ENCODE data around the gene NTRK3.

Gene NTRK3

GRCh38 chr15:87998630-87999029 lies 257.9 kb downstream of the NTRK3 start:
- DNase-seq (ENCODE audit: low read depth in 2 of 2) = no peak

GRCh38 chr15:87986776-87987175 lies 269.8 kb downstream of the NTRK3 start:
- DNase-seq (ENCODE audit: low read depth in 2 of 2) = no peak

DNA sequence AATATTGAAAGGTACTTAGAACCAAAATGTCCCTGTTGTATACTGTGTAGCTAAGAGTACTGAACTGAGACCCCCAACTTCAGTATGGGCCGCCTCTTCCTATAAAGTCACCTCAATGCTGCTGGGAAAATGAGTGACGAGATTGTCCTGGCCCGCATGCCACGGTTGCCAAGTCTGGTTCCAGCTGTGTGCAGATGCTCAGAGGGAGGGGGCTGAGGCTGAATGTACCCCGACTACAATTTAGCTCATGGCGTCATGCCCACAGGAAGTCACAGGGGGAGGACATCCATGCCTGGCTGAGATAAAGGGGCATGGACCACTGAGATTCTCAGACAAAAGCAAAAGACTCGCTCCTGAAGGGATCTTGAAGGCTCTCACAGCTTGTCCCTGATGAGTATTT lies 271.1 kb downstream of the NTRK3 start:
- no peak for DNase-seq (ENCODE audit: low read depth in 2 of 2)

GRCh38 chr15:87981969-87982368 lies 274.6 kb downstream of the NTRK3 start:
- DNase-seq (ENCODE audit: low read depth in 2 of 2) = no peak

- DNase-seq (ENCODE audit: low read depth in 2 of 2) = no peak
Observed at GRCh38 chr15:87977907-87978306, 278.6 kb downstream of the NTRK3 start.

GRCh38 chr15:87976552-87976951 lies 280.0 kb downstream of the NTRK3 start:
- no peak for DNase-seq (ENCODE audit: low read depth in 2 of 2)

DNA sequence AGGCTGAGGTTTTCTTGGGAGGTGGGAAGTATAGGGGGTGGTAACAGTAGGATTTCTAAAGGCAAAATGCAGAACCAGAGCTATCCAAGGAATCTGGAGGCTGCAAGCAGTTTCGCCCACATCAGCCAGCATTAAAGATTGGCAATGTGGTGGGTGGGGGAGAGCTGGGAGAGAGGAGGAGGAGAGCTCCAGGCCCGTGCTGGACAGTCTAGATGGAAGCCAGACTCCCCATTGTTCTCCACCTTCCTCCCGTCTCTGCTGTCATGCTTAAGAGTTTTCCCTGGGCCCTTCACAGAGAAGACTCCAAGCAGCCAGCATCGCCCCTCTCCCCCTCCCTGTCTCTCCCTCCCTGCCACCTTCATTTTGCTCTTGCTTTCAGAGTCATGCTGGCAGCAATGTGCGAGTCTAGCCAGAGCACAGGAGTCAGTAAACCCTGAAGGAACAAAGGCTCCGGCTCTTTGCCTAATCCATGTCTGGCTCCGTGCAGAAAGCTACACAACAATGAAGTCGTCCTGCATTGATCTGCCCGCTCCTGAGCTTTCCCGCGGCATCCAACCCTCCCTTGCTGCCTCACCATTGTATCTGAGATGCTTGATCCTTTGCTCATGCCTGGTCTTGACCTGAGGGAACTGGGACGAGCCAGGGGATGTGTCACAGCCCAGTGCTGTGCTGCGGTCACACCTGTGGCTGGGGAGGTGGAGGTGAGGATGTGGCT lies 282.9 kb downstream of the NTRK3 start:
- no peak for DNase-seq (ENCODE audit: low read depth in 2 of 2)

DNA sequence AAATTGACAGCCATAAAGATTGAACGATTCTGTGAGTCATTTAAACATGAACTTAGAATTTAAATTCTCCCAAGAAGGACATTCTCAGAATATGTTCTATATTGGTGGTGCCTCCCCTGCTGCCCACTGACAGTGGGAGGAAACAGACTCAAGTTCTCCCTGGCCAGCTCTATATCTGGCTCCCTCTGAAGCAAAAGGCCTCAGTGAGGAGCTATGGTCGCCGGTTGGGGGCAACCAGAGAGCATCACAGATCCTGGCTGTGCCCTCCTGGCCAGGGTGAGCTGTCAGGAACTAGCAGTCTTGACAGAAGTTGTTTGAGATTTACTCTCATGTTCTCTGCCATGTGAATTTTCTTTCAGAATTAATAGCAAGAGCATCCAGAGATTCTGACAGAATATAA lies 285.5 kb downstream of the NTRK3 start:
- DNase-seq (ENCODE audit: low read depth in 2 of 2) = no peak

- DNase-seq (ENCODE audit: low read depth in 2 of 2) = no peak
Observed at GRCh38 chr15:87967951-87968350, 288.6 kb downstream of the NTRK3 start.

DNA sequence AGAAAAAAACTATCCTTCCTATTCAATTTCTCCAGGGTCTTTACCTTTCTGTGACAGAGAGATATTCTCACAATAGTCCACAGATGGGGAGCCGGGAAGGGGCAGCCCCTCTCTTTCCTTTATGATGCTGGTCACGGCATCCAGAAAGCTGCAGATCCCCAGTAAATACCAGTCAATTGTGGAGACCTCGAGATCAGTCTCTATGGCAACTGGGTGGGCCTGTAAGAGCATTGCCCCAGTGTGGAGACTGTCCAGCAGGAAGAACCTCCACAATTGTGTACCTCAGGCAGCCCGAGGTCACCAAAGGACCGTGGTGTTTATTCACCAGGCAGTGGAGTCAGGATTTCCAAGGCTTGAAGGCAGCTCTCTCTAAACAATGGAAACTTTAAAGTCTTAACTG lies 291.2 kb downstream of the NTRK3 start:
- no peak for DNase-seq (ENCODE audit: low read depth in 2 of 2)

DNA sequence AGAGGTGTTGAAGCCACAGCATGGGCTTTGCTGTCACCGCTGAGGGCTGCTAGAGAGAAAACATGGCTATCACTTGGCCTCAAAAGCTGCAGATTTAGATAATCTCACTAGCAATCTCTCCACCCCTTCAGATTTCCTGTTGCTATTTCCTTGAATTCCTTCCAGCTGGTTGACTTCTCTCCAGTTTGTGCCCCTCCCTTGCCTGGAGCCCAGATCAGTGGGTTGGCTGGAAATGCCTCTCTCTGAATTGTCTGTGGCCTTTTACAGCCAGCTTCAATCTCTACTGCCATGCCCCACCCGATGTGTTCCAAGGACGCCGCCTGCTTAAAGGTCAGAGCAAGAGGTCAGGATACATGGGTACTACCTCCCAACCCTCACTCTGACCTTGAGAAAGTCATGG lies 294.1 kb downstream of the NTRK3 start:
- no peak for DNase-seq (ENCODE audit: low read depth in 2 of 2)

DNA sequence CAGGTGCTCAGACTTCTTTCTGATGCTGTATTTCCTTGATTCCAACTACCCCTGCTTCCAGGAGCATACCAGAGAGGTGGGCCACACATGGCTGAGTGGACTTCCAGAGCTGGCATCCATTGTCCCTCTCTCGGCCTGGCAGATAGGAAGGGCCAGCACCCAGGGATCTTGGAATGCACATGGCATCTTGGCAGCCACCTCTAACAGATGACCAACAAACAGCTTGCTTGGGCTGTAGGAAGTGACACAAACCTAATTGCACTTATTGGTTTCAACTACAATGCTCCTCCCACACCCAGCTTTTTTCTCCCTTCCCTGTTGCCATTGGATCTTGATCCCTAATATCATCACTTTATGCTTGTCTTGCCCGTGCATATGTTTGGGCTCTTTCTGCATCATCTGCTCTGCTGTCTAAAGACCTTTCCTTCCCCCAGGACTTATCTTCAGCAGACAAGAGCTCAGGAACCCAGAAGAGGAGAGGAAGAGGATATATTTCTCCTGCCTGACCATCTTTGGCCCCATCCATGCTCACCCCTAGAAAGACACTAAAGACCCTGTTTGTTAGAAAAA lies 294.6 kb downstream of the NTRK3 start:
- no peak for DNase-seq (ENCODE audit: low read depth in 2 of 2)

DNA sequence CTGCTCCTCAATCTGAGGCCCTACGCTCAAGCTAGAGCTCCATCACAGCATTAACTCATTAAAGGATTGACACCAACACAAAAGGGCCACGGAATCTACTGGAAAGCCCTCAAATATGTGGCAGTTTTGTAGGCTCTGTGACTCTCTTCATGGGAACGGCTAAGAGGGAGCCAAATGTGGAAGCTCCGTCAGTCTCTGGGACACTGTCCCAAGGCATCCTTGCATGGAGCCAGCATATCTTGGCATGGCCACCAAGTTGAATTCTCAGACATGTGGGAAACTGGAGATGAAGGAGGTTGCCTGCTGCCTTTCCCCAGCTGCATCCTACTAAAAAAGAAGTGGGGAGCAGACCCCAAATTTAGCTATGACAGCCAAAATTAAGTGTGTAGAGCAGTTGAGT lies 296.9 kb downstream of the NTRK3 start:
- no peak for DNase-seq (ENCODE audit: low read depth in 2 of 2)

- no peak for DNase-seq (ENCODE audit: low read depth in 2 of 2)
Observed at GRCh38 chr15:87959080-87959479, 297.5 kb downstream of the NTRK3 start.

- DNase-seq (ENCODE audit: low read depth in 2 of 2) = no peak
Observed at GRCh38 chr15:87955284-87955909, 301.1 kb downstream of the NTRK3 start.

- no peak for DNase-seq (ENCODE audit: low read depth in 2 of 2)
Observed at GRCh38 chr15:87954793-87955192, 301.7 kb downstream of the NTRK3 start.

DNA sequence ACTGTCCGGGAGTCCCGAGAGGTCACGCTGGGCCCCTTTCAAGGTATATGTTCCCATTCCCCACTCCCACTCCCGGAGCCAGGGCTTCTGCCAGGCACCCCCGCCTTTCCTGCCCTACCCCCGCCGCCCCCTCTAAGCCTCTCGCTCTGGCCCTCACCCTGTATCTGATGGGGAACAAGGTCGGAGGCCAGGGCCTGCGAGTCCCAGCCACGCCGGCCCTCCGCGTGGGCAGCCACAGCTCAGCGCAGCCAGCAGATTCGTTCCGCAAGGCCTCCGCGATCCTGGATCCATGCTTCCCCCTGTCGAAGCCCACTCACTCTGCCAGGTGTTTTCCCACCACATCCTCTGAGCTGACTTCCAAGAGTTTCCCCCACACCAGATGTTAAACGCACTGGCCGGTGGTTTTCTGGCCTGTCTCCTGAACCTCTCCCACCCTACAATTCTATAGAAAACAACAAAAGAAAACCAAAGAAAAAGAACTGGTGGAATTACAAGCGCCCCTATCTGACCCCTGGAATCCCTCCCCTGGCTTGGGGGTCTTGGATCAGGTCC lies 303.7 kb downstream of the NTRK3 start:
- no peak for DNase-seq (ENCODE audit: low read depth in 2 of 2)

DNA sequence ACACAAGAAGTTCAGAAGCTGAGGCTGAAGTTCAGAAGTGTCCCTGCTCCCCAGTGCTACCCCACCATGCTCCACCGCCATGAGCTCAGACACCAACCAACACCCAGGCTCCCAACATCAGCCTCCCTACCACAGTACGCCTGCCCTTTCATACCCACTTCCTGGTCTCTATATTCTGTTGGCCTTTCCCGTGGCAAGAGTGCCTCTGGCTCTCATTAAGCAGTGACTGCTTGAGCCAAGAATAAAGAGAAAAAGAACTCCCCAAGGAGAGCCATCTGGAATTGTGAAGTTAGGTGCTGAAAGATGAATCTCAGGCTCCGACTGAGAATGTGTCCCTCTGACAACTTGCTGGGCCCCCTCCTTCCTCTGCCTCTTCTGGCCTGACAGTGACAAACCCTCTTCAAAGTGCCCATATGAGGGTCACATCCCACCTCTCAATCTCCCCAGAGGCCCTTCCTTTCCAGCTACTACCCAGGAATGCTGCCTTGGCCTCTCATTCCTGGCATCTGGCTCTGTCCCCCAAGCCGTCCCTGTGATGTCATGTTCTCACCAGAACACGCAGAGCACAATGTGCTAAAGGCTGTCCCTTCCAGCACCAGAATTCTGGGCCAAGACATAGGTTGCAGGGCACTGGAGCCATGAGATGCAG lies 306.8 kb downstream of the NTRK3 start:
- no peak for DNase-seq (ENCODE audit: low read depth in 2 of 2)

- no peak for DNase-seq (ENCODE audit: low read depth in 2 of 2)
Observed at GRCh38 chr15:87949151-87949574, 307.4 kb downstream of the NTRK3 start.

- DNase-seq (ENCODE audit: low read depth in 2 of 2) = no peak
Observed at GRCh38 chr15:87947560-87947959, 309.0 kb downstream of the NTRK3 start.

DNA sequence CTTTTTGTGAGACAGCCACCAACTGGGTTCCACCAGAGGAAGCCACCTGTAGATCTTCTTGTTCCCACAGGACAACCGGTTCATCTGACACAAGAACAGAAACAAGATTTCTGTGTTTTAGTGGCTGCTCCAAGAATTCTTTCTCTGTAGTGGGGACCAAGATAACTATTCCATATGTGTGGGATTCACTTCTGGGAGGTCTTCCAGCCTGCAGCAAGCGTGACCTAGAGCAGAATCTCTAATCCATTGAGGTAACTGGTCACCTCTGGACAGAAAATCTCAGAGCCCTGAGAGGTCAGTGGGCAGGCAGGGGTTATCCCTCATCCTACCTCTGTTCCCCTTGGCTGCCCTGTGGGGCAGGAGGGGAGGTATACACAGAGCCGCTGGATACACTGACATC lies 311.3 kb downstream of the NTRK3 start:
- DNase-seq (ENCODE audit: low read depth in 2 of 2) = no peak

GRCh38 chr15:87944691-87945090 lies 311.8 kb downstream of the NTRK3 start:
- no peak for DNase-seq (ENCODE audit: low read depth in 2 of 2)

DNA sequence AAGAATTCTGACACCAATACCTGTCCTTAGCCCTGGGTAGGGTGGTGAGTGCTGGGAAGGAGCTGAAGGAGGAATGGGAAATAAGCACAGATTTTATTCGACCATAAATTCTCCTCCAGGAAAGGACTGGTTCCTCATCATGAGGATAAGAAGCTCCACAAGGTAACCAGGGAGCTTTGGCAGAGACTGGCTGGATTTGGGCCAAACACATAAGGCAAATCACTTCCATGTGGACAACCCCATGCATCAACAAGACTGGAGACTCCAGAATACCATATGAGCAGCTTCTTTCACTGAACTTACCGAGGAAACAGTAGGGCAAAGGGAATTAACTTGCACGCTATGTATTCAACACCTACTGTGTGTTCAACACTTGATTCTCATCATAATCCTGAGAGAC lies 312.5 kb downstream of the NTRK3 start:
- DNase-seq (ENCODE audit: low read depth in 2 of 2) = no peak
